Astrocyte of the cerebellum (primary cell): ENCODE data around the gene SLC35G1.

Source experiments
- DNase-seq: peaks from one replicate; pipeline ENCODE4 v3.0.0-alpha.2; 2011; ENCODE audit warnings: low read depth
- H3K4me3 ChIP-seq: 2 replicates; pipeline ENCODE4 v1.5.1; 2011; ENCODE audit warnings: mild to moderate bottlenecking, low read depth, low read length, moderate library complexity
- CTCF ChIP-seq: IDR thresholded peaks from 2 replicates; pipeline ENCODE4 v1.5.1; 2012; ENCODE audit warnings: low read length, low read depth, moderate library complexity, mild to moderate bottlenecking; ENCODE audit errors: missing control alignments
- in situ Hi-C: cut with HindIII; loops from 2 replicates; pipeline ENCODE4 v1.10.0; 2017; ENCODE audit warnings: low sequenced_read_pairs

SLC35G1 gene

GRCh38 chr10:93904901-93905300, 11.1 kb downstream of the SLC35G1 start:
- in situ Hi-C loops = loop anchor here (25.0 kb wide), 1 partner anchor 407 kb away; no protein-coding TSS in a partner anchor
- DNase-seq = no peak
- no peak for TF ChIP-seq CTCF
- no peak overlapping the region for H3K4me3 ChIP-seq

GRCh38 chr10:93907059-93907458, 13.3 kb downstream of the SLC35G1 start:
- no peak for DNase-seq
- in situ Hi-C loops = loop anchor here (25.0 kb wide), 1 partner anchor 405 kb away; no protein-coding TSS in a partner anchor
- no peak for TF ChIP-seq CTCF
- H3K4me3 ChIP-seq = no peak overlapping the region

- no peak overlapping the region for H3K4me3 ChIP-seq
- in situ Hi-C loops = loop anchor here (25.0 kb wide), 1 partner anchor 400 kb away; no protein-coding TSS in a partner anchor
- no peak for TF ChIP-seq CTCF
- DNase-seq = no peak
Observed at GRCh38 chr10:93911866-93912265, 18.1 kb downstream of the SLC35G1 start.

GRCh38 chr10:93912444-93912843, 18.7 kb downstream of the SLC35G1 start:
- no peak for TF ChIP-seq CTCF
- no peak for DNase-seq
- H3K4me3 ChIP-seq = no peak overlapping the region
- in situ Hi-C loops = loop anchor here (25.0 kb wide), 1 partner anchor 400 kb away; no protein-coding TSS in a partner anchor

GRCh38 chr10:93913706-93914105, 19.9 kb downstream of the SLC35G1 start:
- DNase-seq = no peak
- TF ChIP-seq CTCF = no peak
- no peak overlapping the region for H3K4me3 ChIP-seq
- in situ Hi-C loops = loop anchor here (25.0 kb wide), 1 partner anchor 399 kb away; no protein-coding TSS in a partner anchor

- H3K4me3 ChIP-seq = no peak overlapping the region
- DNase-seq = no peak
- in situ Hi-C loops = loop anchor here (25.0 kb wide), 1 partner anchor 397 kb away; no protein-coding TSS in a partner anchor
- no peak for TF ChIP-seq CTCF
Observed at GRCh38 chr10:93915598-93915997, 21.8 kb downstream of the SLC35G1 start.
